Stomach (tissue), 4 donors: Measurements from ENCODE around the gene CLEC16A.

Experiments
- CTCF ChIP-seq, 7 experiments: fragments of 450-650 bp in 4 of 7; fragments of 200-600 bp in 3 of 7; sonication (generic) in 3 of 7; IDR thresholded peaks; one replicate each; pipeline ENCODE4 v1.5.1; 2016 to 2019; ENCODE audit warnings: antibody characterized with exemption in 7 of 7, control low read depth in 2 of 7, mild to moderate bottlenecking in 1 of 7
- EP300 ChIP-seq: sonication (generic); formaldehyde crosslinking; IDR thresholded peaks from one replicate; pipeline ENCODE4 v1.6.1; 2017; ENCODE audit warnings: antibody characterized with exemption
- POLR2A ChIP-seq, 4 donors: fragments of 450-650 bp; IDR thresholded peaks; one replicate each; pipeline ENCODE4 v1.6.1; 2016; ENCODE audit warnings: antibody characterized with exemption in 4 of 4, control low read depth in 2 of 4, mild to moderate bottlenecking in 1 of 4, moderate library complexity in 1 of 4
- POLR2AphosphoS5 ChIP-seq, 3 donors: sonication (generic); formaldehyde crosslinking; IDR thresholded peaks; one replicate each; pipeline ENCODE4 v1.6.1; 2016; ENCODE audit warnings: antibody characterized with exemption in 3 of 3

GRCh38 chr16:11032000-11032921 is 87.9 kb downstream of the CLEC16A start:
- TF ChIP-seq CTCF (IDR thresholded peaks at IDR 0.05) (no peak), POLR2AphosphoS5 (IDR thresholded peaks at IDR 0.05) (no peak), POLR2A (IDR thresholded peaks at IDR 0.05) (no peak), EP300 (no peak)
